GM12878 (cell line): ENCODE results near the gene CMTM2. TPM values are rescaled to one million over a fixed set of nuclear protein-coding genes. Genes with fewer than 3 reads are reported as not detected.

Experiments used
- ASH2L ChIP-seq: fragments of 300-600, 200-600 bp; sonication (generic); IDR thresholded peaks from 2 replicates; pipeline ENCODE4 v1.6.1; 2017; ENCODE audit warnings: low read depth, mild to moderate bottlenecking, borderline replicate concordance
- ATF3 ChIP-seq: IDR thresholded peaks from 2 replicates; pipeline ENCODE4 v1.6.1; 2011; ENCODE audit warnings: low read depth, mild to moderate bottlenecking, low read length, moderate library complexity, borderline replicate concordance; ENCODE audit errors: extremely low read depth
- CREM ChIP-seq: IDR thresholded peaks from 2 replicates; pipeline ENCODE4 v1.6.1; 2014; ENCODE audit warnings: antibody characterized with exemption, low read depth
- CUX1 ChIP-seq: IDR thresholded peaks from 2 replicates; pipeline ENCODE4 v1.6.1; 2012; ENCODE audit warnings: improper control_type of control experiment, low read depth, low read length; ENCODE audit not compliant: insufficient replicate concordance
- EP300 ChIP-seq, 2 experiments: fragments of 150-350 bp in 1 of 2; IDR thresholded peaks; 2 replicates each; pipeline ENCODE4 v1.6.1; 2011 to 2012; ENCODE audit warnings: low read depth in 2 of 2, low read length in 2 of 2, borderline replicate concordance in 1 of 2, improper control_type of control experiment in 1 of 2, inconsistent platforms in 1 of 2; ENCODE audit not compliant: control insufficient read depth in 1 of 2
- GABPA ChIP-seq: IDR thresholded peaks from 2 replicates; pipeline ENCODE4 v1.6.1; 2014; ENCODE audit warnings: antibody characterized with exemption, low read depth, mild to moderate bottlenecking, inconsistent platforms
- HDGF ChIP-seq: fragments of 450-650 bp; IDR thresholded peaks from 2 replicates; pipeline ENCODE4 v1.6.1; 2016; ENCODE audit warnings: antibody characterized with exemption
- JUNB ChIP-seq: IDR thresholded peaks from 2 replicates; pipeline ENCODE4 v1.6.1; 2016; ENCODE audit warnings: antibody characterized with exemption, mild to moderate bottlenecking
- PAX5 ChIP-seq: IDR thresholded peaks from 2 replicates; pipeline ENCODE4 v1.6.1; 2011; ENCODE audit warnings: low read depth, low read length, borderline replicate concordance
- PKNOX1 ChIP-seq: fragments of 450-650 bp; IDR thresholded peaks from 2 replicates; pipeline ENCODE4 v1.6.1; 2016; ENCODE audit warnings: mild to moderate bottlenecking
- SUZ12 ChIP-seq: fragments of 200-600 bp; sonication (generic); IDR thresholded peaks from one replicate; pipeline ENCODE4 v1.6.1; 2018; ENCODE audit warnings: antibody characterized with exemption, mild to moderate bottlenecking; ENCODE audit not compliant: unreplicated experiment
- polyA plus RNA-seq, 11 experiments: library from polyadenylated mRNA; depleted of rRNA in 4 of 11; unstranded in 6 of 11; stranded (reverse) in 5 of 11; fragments of >200 nt; fragmentation: Nextera tagmentation in 4 of 11; fragmentation: Illumina TruSeq in 1 of 11; extraction: Ambion mirVana in 4 of 11; extraction: Trizol in 1 of 11; gene quantifications; 1 replicate in 1 of 11; 2 replicates in 10 of 11; pipeline versions ENCODE4 v1.2.1 to v1.2.3, GENCODE V29; 2011 to 2016; ENCODE audit warnings: inconsistent platforms in 2 of 11, missing spikeins in 2 of 11, low read depth in 1 of 11
- total RNA-seq, 4 experiments: library from RNA; depleted of rRNA in 3 of 4; stranded (reverse); fragments of >200 nt in 3 of 4; fragmentation: Illumina TruSeq in 1 of 4; extraction: Trizol in 1 of 4; gene quantifications; 2 replicates each; pipeline versions ENCODE4 v1.2.1 to v1.2.3, GENCODE V29; 2013 to 2021

CMTM2 gene
- total and polyA plus RNA-seq, 10 of the 15 experiments (the other 5 are each of a cell fraction or from before 2014, with no cell fraction given): 0.26 to 0.34 TPM; not detected in 8

- TF ChIP-seq CUX1 (no peak), PAX5 (no peak), HDGF (no peak), PKNOX1 (no peak), CREM (no peak), GABPA (no peak), ATF3 (no peak), JUNB (no peak), SUZ12 (no peak), ASH2L (no peak), EP300 (IDR thresholded peaks at IDR 0.05; ENCODE audit: borderline replicate concordance in 1 of 2, control insufficient read depth in 1 of 2, low read depth in 2 of 2, low read length in 2 of 2) (no peak)
Measured at GRCh38 chr16:66536525-66536924, 42.7 kb upstream of the CMTM2 start (continued).
